Sciatic nerve (tissue), 2 donors: Measurements from ENCODE around the gene F5. TPM values are rescaled to one million over a fixed set of nuclear protein-coding genes. Genes with fewer than 3 reads are reported as not detected.
"Not testable (repeated sequence)": the region's sequence is repeated elsewhere in the genome, so short reads cannot be mapped to it uniquely, and the experiment has no call there.

Experiments
- ATAC-seq: fragments of 200-7000 bp; cut with Tn5 transposase; one replicate; pipeline ENCODE4 v1.9.1; 2020; ENCODE audit warnings: mild to moderate bottlenecking, moderate library complexity
- DNase-seq: peaks from one replicate; pipeline ENCODE4 v3.0.0-alpha.2; 2020; ENCODE audit warnings: low spot score
- intact Hi-C: fragments of 100-400 bp; cut with DNase I; formaldehyde crosslinking; loops from one replicate; pipeline ENCODE4 v1.14.2; 2022
- total RNA-seq: library from RNA; stranded (reverse); fragmentation: NEBNext Ultra II Directional; extraction: Animal tissue kit (Norgen Biotek cat#: 25700); gene quantifications from one replicate; pipeline ENCODE4 v1.2.1, GENCODE V29; 2021
- donor health status: DM: no; HTN: no; CAD: no.
- donor health status: DM: no; HTN: no; CAD: no.

F5 gene
- total RNA-seq, 1 donor from 2014 or later, result 1.8 TPM

GRCh38 chr1:169561692-169562091, 24.6 kb downstream of the F5 start:
- no peak for ATAC-seq

DNA sequence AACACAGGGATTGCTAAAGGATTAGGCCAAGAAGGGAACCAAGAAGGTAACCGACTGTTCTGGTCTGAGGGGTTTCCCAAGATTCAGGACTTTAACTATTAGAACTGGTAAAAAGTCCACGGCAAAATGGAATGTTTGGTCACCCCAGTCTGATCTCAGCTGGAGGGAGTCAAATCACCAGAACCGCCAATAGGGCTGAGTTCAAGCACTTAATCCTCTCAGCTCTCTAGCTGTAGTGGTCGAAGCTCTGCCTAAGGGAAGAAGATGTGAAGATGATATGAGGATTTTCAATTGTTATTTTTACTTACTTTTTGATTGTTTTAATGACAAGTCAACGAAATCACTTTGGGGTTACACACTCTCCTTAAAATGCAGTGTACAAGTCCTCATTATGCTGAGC, 29.1 kb downstream of the F5 start:
- intact Hi-C loops, result no loop called here
- ATAC-seq (no peak), DNase-seq (no peak)

More at GRCh38 chr1:169561692-169562091, 24.6 kb downstream of the F5 start:
- DNase-seq, result no peak
- intact Hi-C loops, result no loop called here

- ATAC-seq (peak; percentile 77), DNase-seq (no peak)
- intact Hi-C loops, result no loop called here
Observed at GRCh38 chr1:169550294-169550693, 36.0 kb downstream of the F5 start.

DNA sequence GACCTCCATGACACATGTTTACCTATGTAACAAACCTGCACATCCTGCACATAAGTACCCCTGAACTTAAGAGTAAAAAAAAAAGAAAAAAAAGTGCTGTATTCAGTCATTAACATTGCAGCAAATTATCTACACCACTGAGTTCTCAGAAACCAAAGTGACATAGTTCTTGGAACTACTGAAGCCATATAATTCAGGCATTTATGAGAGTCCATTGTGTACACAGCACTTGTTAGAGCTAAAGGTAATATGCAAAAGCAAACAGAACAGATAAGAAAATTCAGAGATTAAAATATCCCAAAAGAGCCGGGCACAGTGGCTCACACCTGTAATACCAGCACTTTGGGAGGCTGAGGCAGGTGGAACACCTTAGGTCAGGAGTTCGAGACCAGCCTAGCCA, 38.0 kb downstream of the F5 start:
- ATAC-seq (no peak), DNase-seq (no peak)
- intact Hi-C loops, result no loop called here

DNA sequence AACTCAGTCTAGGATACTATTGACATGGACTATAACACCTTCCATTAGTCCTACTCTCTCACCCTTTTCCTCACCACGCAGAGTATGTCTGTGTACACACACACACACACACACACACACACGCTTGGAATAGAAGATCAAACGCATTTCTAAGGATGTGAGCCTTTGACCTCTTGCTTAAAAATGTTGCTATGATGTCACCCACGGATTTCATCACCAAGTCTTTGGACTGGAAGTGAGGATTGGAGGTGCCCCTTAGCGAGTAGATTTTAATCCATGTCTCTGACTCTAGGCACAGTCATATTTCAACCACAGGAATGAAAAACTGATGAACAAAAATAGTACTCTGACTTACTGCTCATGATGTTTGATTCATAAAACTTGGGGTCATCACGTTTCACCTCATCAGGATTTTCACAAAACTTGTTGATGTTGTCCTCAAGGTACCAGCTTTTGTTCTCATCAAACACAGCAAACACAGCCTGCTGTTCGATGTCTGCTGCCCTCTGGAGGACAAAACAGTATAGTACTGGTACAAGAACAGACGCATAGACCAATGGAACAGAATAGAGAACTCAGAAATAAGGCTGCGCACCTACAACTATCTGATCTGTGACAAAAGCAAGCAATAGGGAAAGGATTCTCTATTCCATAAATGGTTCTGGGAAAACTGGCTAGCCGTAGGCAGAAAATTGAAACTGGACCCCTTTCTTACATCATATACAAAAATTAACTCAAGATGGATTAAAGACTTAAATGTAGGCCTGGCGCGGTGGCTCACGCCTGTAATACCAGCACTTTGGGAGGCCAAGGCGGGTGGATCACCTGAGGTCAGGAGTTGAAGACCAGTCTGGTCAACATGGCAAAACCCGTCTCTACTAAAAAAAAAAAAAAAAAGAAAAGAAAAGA, 39.9 kb downstream of the F5 start:
- DNase-seq (peak; percentile 59), ATAC-seq (peak; percentile 87)
- intact Hi-C loops, result no loop called here

DNA sequence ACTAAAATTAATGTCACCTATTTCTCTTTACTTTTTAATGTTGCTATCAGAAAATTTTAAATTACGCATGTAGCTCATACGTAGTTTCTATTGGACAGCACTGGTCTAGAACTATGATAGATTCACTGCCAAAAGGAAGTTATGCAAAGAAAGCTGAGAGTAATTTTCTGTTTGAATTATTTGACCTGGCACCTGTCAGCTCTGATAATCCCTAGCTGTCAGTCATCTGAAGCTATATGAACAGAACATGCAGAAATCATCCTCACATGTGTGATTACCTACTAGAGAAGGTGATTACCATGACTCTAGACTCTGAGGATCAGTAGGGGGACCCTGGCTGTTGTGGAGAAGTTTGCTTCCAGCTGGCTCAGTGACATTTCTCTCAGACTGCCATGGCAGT, 40.8 kb downstream of the F5 start:
- DNase-seq (no peak), ATAC-seq (no peak)
- intact Hi-C loops, result no loop called here

DNA sequence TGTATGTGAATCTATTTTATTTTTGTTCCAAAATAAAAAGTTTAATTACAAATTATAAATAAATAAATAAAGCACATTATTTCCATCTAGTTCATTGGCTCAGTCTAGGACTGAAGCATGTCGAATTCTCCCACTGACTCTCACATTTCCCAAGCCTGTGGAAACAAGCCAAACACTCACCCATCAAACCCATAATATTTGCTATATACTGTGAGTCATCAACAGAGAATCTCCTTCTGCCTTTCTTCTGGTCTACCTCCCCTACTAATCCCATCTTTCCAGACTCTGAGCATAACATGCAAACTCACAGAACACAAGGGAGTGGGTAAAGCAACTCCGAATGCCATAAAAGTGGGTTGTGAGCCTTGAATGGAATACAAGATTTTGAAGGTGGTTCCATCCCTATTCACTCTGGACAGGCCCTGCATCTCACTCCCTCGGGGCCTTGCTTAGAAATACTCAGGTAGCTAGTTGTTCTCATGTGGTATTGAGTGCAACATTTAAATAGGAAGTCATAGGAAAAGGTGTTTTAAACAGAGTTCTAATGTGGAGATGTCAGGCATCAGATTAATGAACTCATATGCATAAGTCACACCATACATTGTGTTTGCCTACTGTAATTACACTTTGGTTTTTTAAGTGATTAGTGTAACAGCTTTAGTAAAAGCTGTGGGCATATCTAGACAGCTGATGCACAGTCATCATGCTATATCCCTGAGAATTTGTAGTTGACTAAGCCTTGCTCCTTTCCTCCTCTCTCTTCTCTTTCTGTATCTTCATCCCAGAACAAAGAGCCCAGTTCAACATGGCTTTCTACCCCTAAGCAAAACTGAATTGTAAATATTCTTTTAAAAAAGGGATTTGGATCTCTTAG, 47.0 kb downstream of the F5 start:
- ATAC-seq (no peak), DNase-seq (no peak)
- intact Hi-C loops, result no loop called here

- DNase-seq, result no peak
- intact Hi-C loops, result no loop called here
- no peak for ATAC-seq
Observed at GRCh38 chr1:169534653-169535052, 51.6 kb downstream of the F5 start.

DNA sequence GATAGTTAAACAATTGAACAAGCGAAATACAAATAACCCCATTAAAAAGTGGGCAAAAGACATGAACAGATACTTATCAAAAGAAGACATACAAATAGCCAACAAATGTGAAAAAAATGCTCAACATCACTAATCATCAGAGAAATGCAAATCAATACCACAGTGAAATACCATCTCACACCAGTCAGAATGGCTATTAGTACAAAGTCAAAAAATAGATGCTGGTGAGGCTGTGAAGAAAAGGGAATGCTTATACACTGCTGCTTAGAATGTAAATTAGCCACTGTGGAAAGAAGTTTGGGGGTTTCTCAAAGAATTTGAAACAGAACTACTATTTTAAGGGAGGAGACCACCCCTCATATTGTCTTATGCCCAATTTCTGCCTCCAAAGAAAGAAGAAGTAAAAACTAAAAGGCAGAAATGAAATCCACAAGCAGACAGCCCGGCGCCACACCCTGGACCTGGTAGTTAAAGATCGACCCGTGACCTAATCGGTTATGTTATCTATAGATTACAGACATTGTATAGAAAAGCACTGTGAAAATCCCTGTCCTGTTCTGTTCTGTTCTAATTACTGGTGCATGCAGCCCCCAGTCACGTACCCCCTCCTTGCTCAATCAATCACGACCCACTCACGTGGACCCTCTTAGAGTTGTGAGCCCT, 52.6 kb downstream of the F5 start:
- ATAC-seq, DNase-seq, intact Hi-C loops: not testable (repeated sequence)

GRCh38 chr1:169530448-169530847, 55.8 kb downstream of the F5 start:
- DNase-seq, result no peak
- intact Hi-C loops, result no loop called here
- no peak for ATAC-seq

DNA sequence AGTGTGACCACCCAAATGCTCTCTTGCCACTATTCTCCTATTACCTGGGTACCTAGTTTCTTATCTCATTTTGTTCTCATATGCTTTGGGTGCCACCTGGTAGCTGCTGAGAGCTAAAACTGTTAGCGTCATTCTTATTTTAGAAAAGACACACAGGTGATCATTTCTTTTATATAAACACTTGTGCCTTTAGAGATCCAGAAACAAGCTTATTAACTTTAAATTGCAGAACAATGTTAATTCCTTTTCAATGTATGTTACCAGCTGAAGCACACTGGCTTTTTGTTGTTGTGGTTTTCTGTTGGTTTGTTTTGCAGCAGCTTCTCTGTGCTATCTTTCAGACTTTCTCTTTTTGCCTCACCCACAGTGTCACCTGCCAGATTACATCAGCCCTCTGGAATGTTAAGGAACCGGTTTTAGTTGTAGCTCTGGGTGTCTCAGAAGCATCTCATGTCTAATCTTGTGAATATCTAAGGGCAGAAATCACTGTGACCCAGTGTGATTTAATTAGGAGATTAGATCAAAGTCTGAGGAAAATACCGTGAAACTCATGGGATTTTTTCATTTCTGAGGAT, 57.1 kb downstream of the F5 start:
- ATAC-seq, result no peak
- DNase-seq, result no peak
- intact Hi-C loops, result no loop called here

DNA sequence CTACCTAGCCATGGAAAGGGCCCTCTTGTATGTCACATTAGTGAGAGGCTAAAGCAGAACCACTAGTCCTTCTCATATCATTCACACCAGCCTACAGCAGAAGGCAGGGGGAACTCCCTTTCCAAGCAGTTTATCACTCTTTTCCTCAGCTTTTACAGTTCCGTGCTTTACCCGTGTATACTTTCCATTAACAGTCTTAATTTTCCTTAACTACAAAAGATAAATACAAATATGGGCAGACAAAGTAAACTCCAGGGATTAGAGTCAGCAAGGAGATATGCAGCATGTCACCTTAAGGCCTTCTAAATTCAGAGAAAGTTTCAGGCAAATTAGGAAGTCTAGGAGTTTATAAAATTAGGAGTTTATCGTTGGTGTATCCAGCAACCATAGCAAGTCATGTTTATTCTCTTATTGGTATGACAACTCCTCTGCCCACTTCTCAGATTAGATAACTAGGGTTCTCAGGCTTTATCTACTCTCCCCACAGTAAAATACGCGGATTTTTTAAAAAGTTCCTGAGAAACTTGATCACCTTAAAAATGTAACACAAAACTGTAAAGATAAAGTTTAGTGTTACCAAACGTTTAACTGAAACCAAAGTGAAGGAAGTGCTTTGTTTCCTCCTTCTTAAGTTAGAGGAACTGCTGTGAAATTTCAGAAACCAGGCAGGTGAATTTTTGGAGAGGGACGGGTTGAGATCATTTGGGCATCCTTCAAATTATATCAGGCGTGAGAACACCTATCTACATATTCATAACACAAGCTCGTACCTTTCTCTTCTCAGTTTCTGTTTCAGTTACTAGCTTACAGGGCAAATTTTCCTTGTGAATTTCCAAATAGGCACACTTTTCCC, 57.8 kb downstream of the F5 start:
- DNase-seq (no peak), ATAC-seq (no peak)
- intact Hi-C loops, result no loop called here

DNA sequence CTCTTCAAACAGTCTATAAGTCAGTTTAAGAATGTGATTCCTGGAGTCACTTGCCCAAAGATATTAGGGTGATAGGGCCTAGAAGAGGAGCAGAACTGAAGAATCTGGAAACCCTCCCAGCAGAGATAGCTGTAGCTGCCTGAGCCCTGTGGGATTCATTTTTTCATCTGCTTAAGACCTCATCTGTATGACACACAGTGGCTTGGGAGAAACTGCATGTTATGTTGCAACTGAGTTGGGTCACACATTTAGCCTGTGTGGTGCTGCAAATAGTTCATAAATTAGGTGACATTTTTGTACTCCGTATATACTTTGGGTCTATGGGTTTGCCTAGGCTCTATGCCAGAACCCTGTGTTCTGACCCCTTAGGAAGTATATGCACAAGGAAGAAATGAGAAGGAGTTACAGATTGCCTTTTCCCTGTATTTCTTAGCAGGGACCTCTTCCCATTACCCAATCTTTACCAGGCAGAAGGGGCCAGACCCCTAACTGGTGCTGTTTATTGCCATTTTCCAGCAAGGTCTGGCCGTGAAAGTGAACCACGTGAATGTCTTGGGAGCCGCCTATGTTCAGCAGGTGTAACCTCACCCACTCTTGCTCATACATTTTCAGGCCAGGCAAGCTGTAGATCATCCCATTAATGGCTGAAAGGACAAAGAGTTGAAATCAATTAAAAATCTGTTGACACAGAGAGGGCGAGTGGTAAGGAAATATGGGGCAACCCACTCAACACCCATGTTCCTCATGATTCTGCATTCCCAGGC, 58.6 kb downstream of the F5 start:
- DNase-seq, result no peak
- intact Hi-C loops, result no loop called here
- ATAC-seq, result peak; percentile 72

- DNase-seq, result no peak
- intact Hi-C loops, result no loop called here
- no peak for ATAC-seq
Observed at GRCh38 chr1:169527001-169527400, 59.3 kb downstream of the F5 start.

DNA sequence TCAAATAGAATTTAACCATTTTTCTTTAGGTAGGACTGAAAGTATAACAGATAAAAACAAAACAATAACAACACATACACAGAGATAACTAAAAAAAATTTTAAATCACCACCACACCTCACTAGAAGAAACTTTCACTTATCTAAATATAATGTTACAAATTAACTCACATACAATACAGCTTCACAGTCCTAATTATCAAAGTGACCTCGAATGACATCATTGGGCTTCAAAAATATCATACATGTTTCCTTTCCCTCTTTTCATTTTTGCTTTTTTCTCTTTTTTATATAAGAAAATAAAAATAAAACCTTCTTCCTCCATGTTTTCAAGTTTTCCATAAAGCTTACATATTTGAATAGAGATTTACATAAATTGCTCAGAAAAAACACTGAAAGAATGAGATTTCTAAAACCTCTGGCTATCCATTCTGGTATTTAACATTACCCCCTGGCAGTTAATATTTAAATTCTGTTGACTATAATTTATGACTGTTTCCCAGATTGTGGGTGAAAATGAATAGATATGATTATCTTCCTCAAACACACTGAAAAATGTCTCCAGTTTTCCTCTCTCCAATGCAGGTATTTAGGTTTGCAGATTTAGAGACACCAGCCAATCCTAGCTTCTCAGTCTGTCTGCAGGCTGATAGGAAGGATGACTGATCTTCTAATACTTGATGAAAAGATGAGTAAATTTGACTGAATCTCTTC, 60.0 kb downstream of the F5 start:
- intact Hi-C loops, result no loop called here
- DNase-seq (no peak), ATAC-seq (no peak)

DNA sequence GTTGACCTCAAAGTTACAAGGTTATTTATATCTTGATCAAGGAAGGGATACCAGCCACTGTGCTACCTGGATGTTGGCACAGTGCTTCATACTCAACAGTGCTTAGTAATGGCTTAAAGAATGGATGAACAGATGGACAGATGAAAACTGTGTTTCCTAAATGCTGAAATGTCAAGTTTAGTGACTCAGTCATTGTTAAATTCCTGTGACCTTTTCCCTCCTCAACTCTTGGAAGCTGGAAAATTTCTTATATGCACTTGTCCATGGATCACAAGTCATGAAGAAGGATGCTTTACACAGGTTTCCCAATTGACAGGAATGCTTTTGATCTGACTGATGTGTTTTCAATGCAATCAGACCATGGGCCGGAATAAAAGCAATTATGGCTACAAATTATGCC, 60.9 kb downstream of the F5 start:
- intact Hi-C loops, result no loop called here
- no peak for ATAC-seq
- no peak for DNase-seq

DNA sequence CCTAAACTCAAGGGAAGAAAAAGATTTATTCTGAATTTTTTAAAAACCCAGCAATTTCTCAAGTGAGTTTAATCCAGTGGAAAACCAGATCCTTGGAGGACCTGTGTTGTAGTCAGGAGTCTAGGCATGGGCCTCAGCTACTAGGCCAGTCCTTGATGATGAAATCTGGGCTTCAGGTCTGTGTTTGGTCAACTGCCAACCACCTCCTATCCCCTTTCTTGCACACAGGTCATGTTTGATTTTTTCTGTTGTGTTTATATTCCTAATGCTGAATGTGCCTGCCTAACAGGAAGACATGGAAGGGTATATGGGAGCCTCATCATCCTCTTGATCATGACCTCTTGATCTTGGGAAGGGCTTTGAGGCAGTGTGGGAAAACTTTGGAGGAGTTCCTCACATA, 62.4 kb downstream of the F5 start:
- ATAC-seq, result no peak
- intact Hi-C loops, result loop anchor here (5.0 kb wide), 1 partner anchor 228 kb away; no protein-coding TSS in a partner anchor
- no peak for DNase-seq
